ENCODE data around the gene FBXW7.
"Not testable (repeated sequence)": the region's sequence is repeated elsewhere in the genome, so short reads cannot be mapped to it uniquely, and the experiment has no call there.

Gene FBXW7

GRCh38 chr4:152535903-152536544 is at the start of gene FBXW7:
Gene FBXW7 (minus strand): TSS chr4:152536092. CDS start chr4:152411803, 124,289 bp downstream.
- peak; percentile 99 for DNase-seq (ENCODE audit: low read depth in 1 of 2, low spot score in 1 of 2)

- no peak for DNase-seq (ENCODE audit: low read depth in 1 of 2, low spot score in 1 of 2)
Observed at GRCh38 chr4:152585023-152585441, 49.1 kb upstream of the FBXW7 start.

GRCh38 chr4:152581536-152582160 is 45.8 kb upstream of the FBXW7 start:
- DNase-seq (ENCODE audit: low read depth in 1 of 2, low spot score in 1 of 2) = no peak

GRCh38 chr4:152579916-152580315 is 44.0 kb upstream of the FBXW7 start:
- DNase-seq (ENCODE audit: low read depth in 1 of 2, low spot score in 1 of 2) = no peak

- DNase-seq (ENCODE audit: low read depth in 1 of 2, low spot score in 1 of 2) = no peak
Observed at GRCh38 chr4:152579107-152579764, 43.3 kb upstream of the FBXW7 start.

GRCh38 chr4:152578670-152579069 is 42.8 kb upstream of the FBXW7 start:
- DNase-seq (ENCODE audit: low read depth in 1 of 2, low spot score in 1 of 2) = no peak

GRCh38 chr4:152577708-152578396 is 42.0 kb upstream of the FBXW7 start:
- no peak for DNase-seq (ENCODE audit: low read depth in 1 of 2, low spot score in 1 of 2)

- no peak for DNase-seq (ENCODE audit: low read depth in 1 of 2, low spot score in 1 of 2)
Observed at GRCh38 chr4:152575533-152575932, 39.6 kb upstream of the FBXW7 start.

- DNase-seq (ENCODE audit: low read depth in 1 of 2, low spot score in 1 of 2) = no peak
Observed at GRCh38 chr4:152573861-152574260, 38.0 kb upstream of the FBXW7 start.

- DNase-seq (ENCODE audit: low read depth in 1 of 2, low spot score in 1 of 2) = no peak
Observed at GRCh38 chr4:152572417-152573086, 36.7 kb upstream of the FBXW7 start.

GRCh38 chr4:152571770-152572169 is 35.9 kb upstream of the FBXW7 start:
- no peak for DNase-seq (ENCODE audit: low read depth in 1 of 2, low spot score in 1 of 2)

- no peak for DNase-seq (ENCODE audit: low read depth in 1 of 2, low spot score in 1 of 2)
Observed at GRCh38 chr4:152571296-152571695, 35.4 kb upstream of the FBXW7 start.

GRCh38 chr4:152565333-152565732 is 29.4 kb upstream of the FBXW7 start:
- no peak for DNase-seq (ENCODE audit: low read depth in 1 of 2, low spot score in 1 of 2)

- no peak for DNase-seq (ENCODE audit: low read depth in 1 of 2, low spot score in 1 of 2)
Observed at GRCh38 chr4:152564336-152564735, 28.4 kb upstream of the FBXW7 start.

- no peak for DNase-seq (ENCODE audit: low read depth in 1 of 2, low spot score in 1 of 2)
Observed at GRCh38 chr4:152563209-152563608, 27.3 kb upstream of the FBXW7 start.

GRCh38 chr4:152559641-152560040 is 23.7 kb upstream of the FBXW7 start:
- no peak for DNase-seq (ENCODE audit: low read depth in 1 of 2, low spot score in 1 of 2)

GRCh38 chr4:152558396-152558795 is 22.5 kb upstream of the FBXW7 start:
- DNase-seq (ENCODE audit: low read depth in 1 of 2, low spot score in 1 of 2) = no peak

GRCh38 chr4:152556834-152557233 is 20.9 kb upstream of the FBXW7 start:
- no peak for DNase-seq (ENCODE audit: low read depth in 1 of 2, low spot score in 1 of 2)

GRCh38 chr4:152556283-152556682 is 20.4 kb upstream of the FBXW7 start:
- no peak for DNase-seq (ENCODE audit: low read depth in 1 of 2, low spot score in 1 of 2)

- DNase-seq (ENCODE audit: low read depth in 1 of 2, low spot score in 1 of 2) = no peak
Observed at GRCh38 chr4:152554742-152555141, 18.9 kb upstream of the FBXW7 start.

GRCh38 chr4:152550687-152551086 is 14.8 kb upstream of the FBXW7 start:
- DNase-seq (ENCODE audit: low read depth in 1 of 2, low spot score in 1 of 2) = not testable (repeated sequence)

Data from activated T-helper 1 cell treated with anti-CD3 and anti-CD28 coated beads, Interleukin-2, amount 50 U/mL, for 16 hours (primary cell).